ENCODE measurements around the gene ID2. TPM values are rescaled to one million over a fixed set of nuclear protein-coding genes. Genes with fewer than 3 reads are reported as not detected.
A peak's percentile ranks its signal among the peaks of the same experiment; 100 is the strongest.

Gene ID2
- total and polyA plus RNA-seq, 2 of the 13 experiments (the other 11 are each of a cell fraction or from before 2014, with no cell fraction given): 214 to 719 TPM

GRCh38 chr2:8643996-8644356 lies 37.9 kb upstream of the ID2 start (continued):
- TF ChIP-seq, protein P1, sequence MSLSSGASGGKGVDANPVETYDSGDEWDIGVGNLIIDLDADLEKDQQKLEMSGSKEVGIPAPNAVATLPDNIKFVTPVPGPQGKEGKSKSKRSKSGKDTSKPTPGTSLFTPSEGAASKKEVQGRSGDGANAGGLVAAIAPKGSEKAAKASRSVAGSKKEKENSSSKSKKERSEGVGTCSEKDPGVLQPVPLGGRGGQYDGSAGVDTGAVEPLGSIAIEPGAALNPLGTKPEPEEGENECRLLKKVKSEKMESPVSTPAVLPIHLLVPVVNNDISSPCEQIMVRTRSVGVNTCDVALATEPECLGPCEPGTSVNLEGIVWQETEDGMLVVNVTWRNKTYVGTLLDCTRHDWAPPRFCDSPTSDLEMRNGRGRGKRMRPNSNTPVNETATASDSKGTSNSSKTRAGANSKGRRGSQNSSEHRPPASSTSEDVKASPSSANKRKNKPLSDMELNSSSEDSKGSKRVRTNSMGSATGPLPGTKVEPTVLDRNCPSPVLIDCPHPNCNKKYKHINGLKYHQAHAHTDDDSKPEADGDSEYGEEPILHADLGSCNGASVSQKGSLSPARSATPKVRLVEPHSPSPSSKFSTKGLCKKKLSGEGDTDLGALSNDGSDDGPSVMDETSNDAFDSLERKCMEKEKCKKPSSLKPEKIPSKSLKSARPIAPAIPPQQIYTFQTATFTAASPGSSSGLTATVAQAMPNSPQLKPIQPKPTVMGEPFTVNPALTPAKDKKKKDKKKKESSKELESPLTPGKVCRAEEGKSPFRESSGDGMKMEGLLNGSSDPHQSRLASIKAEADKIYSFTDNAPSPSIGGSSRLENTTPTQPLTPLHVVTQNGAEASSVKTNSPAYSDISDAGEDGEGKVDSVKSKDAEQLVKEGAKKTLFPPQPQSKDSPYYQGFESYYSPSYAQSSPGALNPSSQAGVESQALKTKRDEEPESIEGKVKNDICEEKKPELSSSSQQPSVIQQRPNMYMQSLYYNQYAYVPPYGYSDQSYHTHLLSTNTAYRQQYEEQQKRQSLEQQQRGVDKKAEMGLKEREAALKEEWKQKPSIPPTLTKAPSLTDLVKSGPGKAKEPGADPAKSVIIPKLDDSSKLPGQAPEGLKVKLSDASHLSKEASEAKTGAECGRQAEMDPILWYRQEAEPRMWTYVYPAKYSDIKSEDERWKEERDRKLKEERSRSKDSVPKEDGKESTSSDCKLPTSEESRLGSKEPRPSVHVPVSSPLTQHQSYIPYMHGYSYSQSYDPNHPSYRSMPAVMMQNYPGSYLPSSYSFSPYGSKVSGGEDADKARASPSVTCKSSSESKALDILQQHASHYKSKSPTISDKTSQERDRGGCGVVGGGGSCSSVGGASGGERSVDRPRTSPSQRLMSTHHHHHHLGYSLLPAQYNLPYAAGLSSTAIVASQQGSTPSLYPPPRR (CRISPR knock-in tag; IDR thresholded peaks at IDR 0.05; ENCODE audit: borderline replicate concordance): 0 out of 2 replicates have a peak, but pooled peaks have one; percentile 32

DNA sequence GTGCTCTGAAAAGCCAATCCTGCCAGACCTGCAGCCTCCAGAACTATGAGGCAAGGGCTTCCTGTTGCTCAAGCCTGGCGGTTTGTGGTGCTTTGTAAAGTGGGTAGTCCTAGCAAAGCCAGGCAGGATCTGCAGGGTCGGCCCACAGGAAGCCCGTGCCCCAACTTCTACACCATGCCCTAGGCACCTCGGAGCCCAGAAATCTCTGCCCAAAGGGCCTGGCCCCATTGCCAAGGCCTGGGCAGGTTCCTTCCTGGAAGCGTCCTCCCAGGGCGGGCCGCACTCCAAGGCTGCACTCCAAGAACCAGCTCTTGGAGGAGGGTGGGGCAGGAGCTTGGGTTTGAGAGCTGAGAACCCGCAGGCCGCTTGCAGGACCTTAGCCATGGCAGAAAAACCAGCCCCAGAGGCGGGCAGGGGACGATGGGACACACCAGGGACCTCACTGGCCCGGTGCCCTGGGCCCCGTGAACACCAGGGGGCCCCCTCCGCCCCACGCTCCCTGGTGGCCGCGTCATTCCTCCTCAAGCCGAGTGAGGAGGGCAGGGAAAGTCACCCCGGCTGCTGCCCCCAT lies 37.2 kb upstream of the ID2 start:
- Histone ChIP-seq H3K9me3 (ENCODE audit: low read length) (no peaks in the 10 kb centered on the region), H3K4me1 (ENCODE audit: insufficient read depth, low read length) (peaks cover 38% of the 10 kb centered on the region), H3K9ac (ENCODE audit: insufficient read depth, low read depth, low read length) (no peak overlapping the region), H3K79me2 (ENCODE audit: insufficient read depth, low read length) (no peaks in the 10 kb centered on the region), H3K4me3 (replicated peaks in 1 of 3; ENCODE audit: insufficient read depth in 1 of 3, low read depth in 2 of 3, low read length in 3 of 3) (no peak overlapping the region), H4K20me1 (ENCODE audit: insufficient read depth, low read length) (no peaks in the 10 kb centered on the region), H3K4me2 (ENCODE audit: low read depth, low read length) (no peak overlapping the region), H3K36me3 (replicated peaks in 1 of 2; ENCODE audit: control insufficient read depth in 1 of 2, insufficient read depth in 2 of 2, low read length in 2 of 2) (no peaks in the 10 kb centered on the region), H3K27me3 (ENCODE audit: control insufficient read depth in 1 of 2, insufficient read depth in 2 of 2, low read length in 2 of 2) (no peaks in the 10 kb centered on the region), H3K27ac (ENCODE audit: extremely low read length, insufficient read depth, low read length) (no peak overlapping the region), H2AFZ (ENCODE audit: low read length) (no peak overlapping the region)
- intact Hi-C loops (cut with micrococcal nuclease; ENCODE audit: unreplicated experiment): no loop called here
- in situ Hi-C loops (cut with HindIII; ENCODE audit: extremely low pct_ligation_motif_present, low pct_unique_long_range_greater_than_20kb): no loop called here
- 91% methylated on average over 14 of the region's 19 CpGs for WGBS (ENCODE audit: low lambda C conversion rate)
- peak; percentile 19; the same call in 2 of the 3 replicates for ATAC-seq
- ChIA-PET CTCF (ENCODE audit: low intra/inter-chr PET ratio, low total read pairs) (no interaction called here), POLR2A (interaction anchor here (4.4 kb wide), 1 partner anchor 37 kb away, joined by 24 read pairs; the partner anchor contains the start of gene ID2)
- no peak for FAIRE-seq
- no peak for DNase-seq (ENCODE audit: low spot score)
- BruUV-seq (replicated peaks): no TSS peak
- TF ChIP-seq CTCF (CRISPR knock-in tag; IDR thresholded peaks at IDR 0.05) (peak; percentile 41), ZBTB10 (CRISPR knock-in tag; IDR thresholded peaks at IDR 0.05; ENCODE audit: borderline replicate concordance) (no peak), TOPORS (CRISPR knock-in tag; IDR thresholded peaks at IDR 0.05) (no peak), HNRNPLL (IDR thresholded peaks at IDR 0.05; ENCODE audit: low read depth, low read length, poor library complexity, severe bottlenecking) (peak; percentile 23), STAG1 (CRISPR knock-in tag; IDR thresholded peaks at IDR 0.05) (peak; percentile 25; the same call in 1 of the 2 replicates), ZNF691 (CRISPR knock-in tag; IDR thresholded peaks at IDR 0.05; ENCODE audit: borderline replicate concordance, low read depth) (0 out of 2 replicates have a peak, but pooled peaks have one; percentile 19), ZNF205 (CRISPR knock-in tag; IDR thresholded peaks at IDR 0.05) (no peak), ETV5 (CRISPR knock-in tag; IDR thresholded peaks at IDR 0.05; ENCODE audit: borderline replicate concordance) (peak; percentile 29; the same call in 1 of the 2 replicates), ZNF563 (CRISPR knock-in tag; IDR thresholded peaks at IDR 0.05) (0 out of 2 replicates have a peak, but pooled peaks have one; percentile 31), NFYC (CRISPR knock-in tag; IDR thresholded peaks at IDR 0.05) (no peak)

Measured in HepG2 (cell line).